IMR-90 (cell line): Measurements from ENCODE around the gene OR13F1. TPM values are rescaled to one million over a fixed set of nuclear protein-coding genes. Genes with fewer than 3 reads are reported as not detected.

Source experiments
- ATAC-seq: fragments of 200-7000 bp; cut with Tn5 transposase; 2 replicates; pipeline ENCODE4 v1.9.1; 2020; ENCODE audit warnings: low read depth, mild to moderate bottlenecking, moderate library complexity
- BruUV-seq: library from RNA; stranded (reverse); fragments of 400-500 nt; replicated peaks from 2 replicates; lab custom pipeline; 2021; lab: Mats Ljungman, UMichigan
- CTCF ChIA-PET: fragments of 300-600 bp; formaldehyde crosslinking; extraction: SDS; loops from one replicate; lab custom pipeline; 2021; ENCODE audit warnings: antibody characterized with exemption; lab: Yijun Ruan, JAX
- POLR2A ChIA-PET: fragments of 300-600 bp; sonication (Branson Sonifier 250); formaldehyde crosslinking; loops from one replicate; lab custom pipeline; 2022; ENCODE audit warnings: antibody characterized with exemption; ENCODE audit not compliant: unreplicated experiment; lab: Charles Lee
- DNase-seq: peaks from one replicate; pipeline ENCODE4 v3.0.0; 2013
- H2AFZ ChIP-seq: replicated peaks from 2 replicates; pipeline ENCODE3; 2013; ENCODE audit warnings: low read length, mild to moderate bottlenecking; ENCODE audit not compliant: poor library complexity
- H2AK5ac ChIP-seq: 2 replicates; pipeline ENCODE4 v1.6.1; 2013; ENCODE audit warnings: low read depth, low read length, inconsistent platforms
- H2AK9ac ChIP-seq: replicated peaks from 2 replicates; pipeline ENCODE3; 2013; ENCODE audit warnings: mild to moderate bottlenecking, low read depth, low read length, moderate library complexity; ENCODE audit not compliant: poor library complexity
- H2BK120ac ChIP-seq: 2 replicates; pipeline ENCODE4 v1.6.1; 2013; ENCODE audit warnings: low read depth, low read length, inconsistent platforms
- H2BK15ac ChIP-seq: 3 replicates; pipeline ENCODE4 v1.6.1; 2013; ENCODE audit warnings: low read depth, low read length, inconsistent platforms
- H2BK20ac ChIP-seq: 2 replicates; pipeline ENCODE4 v1.6.1; 2013; ENCODE audit warnings: low read depth, mild to moderate bottlenecking, inconsistent platforms, low read length, moderate library complexity
- H2BK5ac ChIP-seq: 2 replicates; pipeline ENCODE4 v1.6.1; 2013; ENCODE audit warnings: mild to moderate bottlenecking, low read depth, low read length, inconsistent platforms; ENCODE audit not compliant: poor library complexity, severe bottlenecking
- H3K14ac ChIP-seq: replicated peaks from 2 replicates; pipeline ENCODE4 v1.6.1; 2013; ENCODE audit warnings: low read depth, low read length, inconsistent platforms
- H3K18ac ChIP-seq: 2 replicates; pipeline ENCODE4 v1.6.1; 2013; ENCODE audit warnings: low read depth, low read length, control low read depth
- H3K23ac ChIP-seq: 2 replicates; pipeline ENCODE4 v1.6.1; 2013; ENCODE audit warnings: low read depth, low read length, inconsistent platforms
- H3K27ac ChIP-seq: 2 replicates; pipeline ENCODE4 v1.5.1; 2013; ENCODE audit warnings: mild to moderate bottlenecking, control low read depth, low read length; ENCODE audit not compliant: insufficient read depth
- H3K27me3 ChIP-seq: 2 replicates; pipeline ENCODE4 v1.6.1; 2013; ENCODE audit warnings: low read length; ENCODE audit not compliant: control insufficient read depth, insufficient read depth
- H3K36me3 ChIP-seq: 2 replicates; pipeline ENCODE4 v1.6.1; 2013; ENCODE audit warnings: low read length, mixed read lengths; ENCODE audit not compliant: control insufficient read depth, insufficient read depth
- H3K4ac ChIP-seq: 2 replicates; pipeline ENCODE4 v1.6.1; 2013; ENCODE audit warnings: low read depth, low read length, inconsistent platforms
- H3K4me1 ChIP-seq: 2 replicates; pipeline ENCODE4 v1.6.1; 2013; ENCODE audit warnings: low read length, mixed read lengths; ENCODE audit not compliant: control insufficient read depth, insufficient read depth
- H3K4me2 ChIP-seq: 2 replicates; pipeline ENCODE4 v1.6.1; 2013; ENCODE audit warnings: low read depth, mild to moderate bottlenecking, control low read depth, low read length, moderate library complexity
- H3K4me3 ChIP-seq: 2 replicates; pipeline ENCODE4 v1.5.1; 2013; ENCODE audit warnings: low read depth, mild to moderate bottlenecking, control low read depth, low read length, moderate library complexity; ENCODE audit not compliant: insufficient read depth
- H3K56ac ChIP-seq: 2 replicates; pipeline ENCODE4 v1.6.1; 2013; ENCODE audit warnings: low read length, inconsistent platforms; ENCODE audit not compliant: insufficient read depth; ENCODE audit errors: extremely low read depth
- H3K79me1 ChIP-seq, 2 experiments: 2 replicates each; pipeline ENCODE4 v1.6.1; 2013; ENCODE audit warnings: low read length in 2 of 2, inconsistent platforms in 1 of 2, low read depth in 1 of 2
- H3K9ac ChIP-seq: 2 replicates; pipeline ENCODE4 v1.6.1; 2013; ENCODE audit warnings: low read depth, low read length, control low read depth
- H3K9me1 ChIP-seq: 2 replicates; pipeline ENCODE4 v1.6.1; 2013; ENCODE audit warnings: low read length, inconsistent platforms; ENCODE audit not compliant: insufficient read depth
- H3K9me3 ChIP-seq: 2 replicates; pipeline ENCODE4 v1.6.1; 2013; ENCODE audit warnings: low read length; ENCODE audit not compliant: control insufficient read depth, insufficient read depth
- H4K20me1 ChIP-seq: 2 replicates; pipeline ENCODE4 v1.6.1; 2013; ENCODE audit warnings: low read length, inconsistent platforms; ENCODE audit not compliant: insufficient read depth
- H4K5ac ChIP-seq: 2 replicates; pipeline ENCODE4 v1.6.1; 2013; ENCODE audit warnings: mild to moderate bottlenecking, low read depth, low read length, control low read depth
- H4K8ac ChIP-seq, 2 experiments: 2 replicates each; pipeline ENCODE4 v1.6.1; 2013; ENCODE audit warnings: low read depth in 2 of 2, low read length in 2 of 2, control low read depth in 1 of 2, inconsistent platforms in 1 of 2
- H4K91ac ChIP-seq: 2 replicates; pipeline ENCODE4 v1.6.1; 2013; ENCODE audit warnings: low read depth, low read length, inconsistent platforms; ENCODE audit not compliant: insufficient read depth
- BHLHE40 ChIP-seq: fragments of 150-350 bp; IDR thresholded peaks from 2 replicates; pipeline ENCODE4 v1.6.1; 2016; ENCODE audit warnings: mild to moderate bottlenecking, low read depth, low read length
- CEBPB ChIP-seq: IDR thresholded peaks from 2 replicates; pipeline ENCODE4 v1.6.1; 2012; ENCODE audit warnings: low read depth, low read length, improper control_type of control experiment
- CHD1 ChIP-seq: IDR thresholded peaks from 2 replicates; pipeline ENCODE4 v1.6.1; 2012; ENCODE audit warnings: low read depth, low read length, improper control_type of control experiment
- CTCF ChIP-seq: conservative IDR thresholded peaks from 2 replicates; pipeline ENCODE4 v1.5.1; 2012; ENCODE audit warnings: mild to moderate bottlenecking, low read depth, low read length, improper control_type of control experiment
- ELK1 ChIP-seq: fragments of 150-350 bp; IDR thresholded peaks from 2 replicates; pipeline ENCODE4 v1.6.1; 2016; ENCODE audit warnings: low read depth, mild to moderate bottlenecking, low read length, moderate library complexity, borderline replicate concordance
- FOS ChIP-seq: fragments of 150-350 bp; IDR thresholded peaks from 2 replicates; pipeline ENCODE4 v1.6.1; 2016; ENCODE audit warnings: low read depth, low read length
- MAFK ChIP-seq: IDR thresholded peaks from 2 replicates; pipeline ENCODE4 v1.6.1; 2012; ENCODE audit warnings: low read depth, low read length, improper control_type of control experiment
- MAZ ChIP-seq: IDR thresholded peaks from 2 replicates; pipeline ENCODE4 v1.6.1; 2012; ENCODE audit warnings: low read depth, mild to moderate bottlenecking, low read length, improper control_type of control experiment, moderate library complexity, borderline replicate concordance
- MXI1 ChIP-seq: IDR thresholded peaks from 2 replicates; pipeline ENCODE4 v1.6.1; 2012; ENCODE audit warnings: low read depth, mild to moderate bottlenecking, low read length, moderate library complexity, borderline replicate concordance
- NFE2L2 ChIP-seq: fragments of 150-350 bp; IDR thresholded peaks from 2 replicates; pipeline ENCODE4 v1.6.1; 2016; ENCODE audit warnings: low read depth, mild to moderate bottlenecking, low read length
- POLR2A ChIP-seq: IDR thresholded peaks from 2 replicates; pipeline ENCODE4 v1.6.1; 2012; ENCODE audit warnings: mild to moderate bottlenecking, low read depth, low read length
- RAD21 ChIP-seq: IDR thresholded peaks from 2 replicates; pipeline ENCODE4 v1.6.1; 2012; ENCODE audit warnings: low read length, improper control_type of control experiment
- RCOR1 ChIP-seq: IDR thresholded peaks from 2 replicates; pipeline ENCODE4 v1.6.1; 2012; ENCODE audit warnings: mild to moderate bottlenecking, low read length, improper control_type of control experiment; ENCODE audit not compliant: insufficient replicate concordance
- RFX5 ChIP-seq: IDR thresholded peaks from 2 replicates; pipeline ENCODE4 v1.8.0; 2012; ENCODE audit warnings: low read depth, mild to moderate bottlenecking, low read length, moderate library complexity
- dilution Hi-C: fragments of 300-500 bp; cut with HindIII; formaldehyde crosslinking; loops from one replicate; pipeline ENCODE4 v1.14.3; 2018; ENCODE audit warnings: low sequenced_read_pairs; ENCODE audit not compliant: unreplicated experiment
- in situ Hi-C: fragments of 300-500 bp; cut with MboI; formaldehyde crosslinking; loops from 3 replicates; pipeline ENCODE4 v1.14.3; 2019; ENCODE audit warnings: low sequenced_read_pairs, inconsistent platforms, mixed read lengths
- intact Hi-C: fragments of 100-400 bp; cut with micrococcal nuclease; formaldehyde crosslinking; loops from 2 replicates; pipeline ENCODE4 v1.10.0; 2022
- polyA plus RNA-seq, 3 experiments: library from polyadenylated mRNA; depleted of rRNA; stranded (reverse); fragments of >200 nt; gene quantifications; 2 replicates each; pipeline ENCODE4 v1.2.3, GENCODE V29; 2012; ENCODE audit warnings: low replicate concordance in 1 of 3
- total RNA-seq: library from RNA; depleted of rRNA; stranded (reverse); fragments of >200 nt; gene quantifications from 2 replicates; pipeline ENCODE4 v1.2.3, GENCODE V29; 2012
- TF ChIP-seq, protein P1 (sequence below): fragments of 150-350 bp; IDR thresholded peaks from 2 replicates; pipeline ENCODE4 v1.6.1; 2017; ENCODE audit warnings: mild to moderate bottlenecking, antibody characterized with exemption, low read length, low read depth

Gene OR13F1
- total and polyA plus RNA-seq, 2 of the 4 experiments (the other 2 are of a cell fraction): not detected

- Histone ChIP-seq H3K27me3 (no peaks in the 10 kb centered on the region), H4K91ac (no peak within 1 kb of the TSS), H2AFZ (no peak within 1 kb of the TSS), H2BK120ac (no peak within 1 kb of the TSS), H4K8ac (no peak within 1 kb of the TSS), H2AK5ac (no peak within 1 kb of the TSS), H3K9ac (no peak within 1 kb of the TSS), H3K4me3 (no peak within 1 kb of the TSS), H3K9me1 (no peaks in the 10 kb centered on the region), H3K36me3 (no peaks in the 10 kb centered on the region), H3K79me1 (no peaks in the 10 kb centered on the region), H3K18ac (no peak within 1 kb of the TSS), H3K27ac (no peak within 1 kb of the TSS), H4K5ac (no peak within 1 kb of the TSS), H2BK5ac (no peak within 1 kb of the TSS), H3K9me3 (peaks cover 4% of the 10 kb centered on the region; the same call in 1 of the 2 replicates), H3K4me2 (no peak within 1 kb of the TSS), H3K4ac (no peak within 1 kb of the TSS), H4K20me1 (no peaks in the 10 kb centered on the region), H3K14ac (no peak within 1 kb of the TSS), H2AK9ac (no peak within 1 kb of the TSS), H3K4me1 (no peaks in the 10 kb centered on the region), H3K56ac (no peak within 1 kb of the TSS), H2BK20ac (no peak within 1 kb of the TSS), H3K23ac (no peak within 1 kb of the TSS), H2BK15ac (no peak within 1 kb of the TSS)
- POLR2A ChIA-PET: no interaction called here
- CTCF ChIA-PET: no interaction called here
- BruUV-seq: no TSS peak
- in situ Hi-C loops: no loop called here
- TF ChIP-seq RFX5 (no peak), FOS (no peak), ELK1 (no peak), MAFK (no peak), NFE2L2 (no peak), RCOR1 (no peak), MXI1 (no peak), POLR2A (no peak), MAZ (no peak), CTCF (no peak), CHD1 (no peak), RAD21 (no peak), BHLHE40 (no peak), CEBPB (no peak)
- TF ChIP-seq, protein P1, sequence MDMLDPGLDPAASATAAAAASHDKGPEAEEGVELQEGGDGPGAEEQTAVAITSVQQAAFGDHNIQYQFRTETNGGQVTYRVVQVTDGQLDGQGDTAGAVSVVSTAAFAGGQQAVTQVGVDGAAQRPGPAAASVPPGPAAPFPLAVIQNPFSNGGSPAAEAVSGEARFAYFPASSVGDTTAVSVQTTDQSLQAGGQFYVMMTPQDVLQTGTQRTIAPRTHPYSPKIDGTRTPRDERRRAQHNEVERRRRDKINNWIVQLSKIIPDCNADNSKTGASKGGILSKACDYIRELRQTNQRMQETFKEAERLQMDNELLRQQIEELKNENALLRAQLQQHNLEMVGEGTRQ: no peak
- dilution Hi-C loops: no loop called here
- DNase-seq (no peak), ATAC-seq (no peak)
- intact Hi-C loops: no loop called here
Measured at GRCh38 chr9:104527109-104527508, 23.0 kb downstream of the OR13F1 start, which contains the start of gene OR13C4. Gene OR13C4, minus strand, starts transcription at chr9:104527209. Its CDS starts 0 bp downstream, at chr9:104527209.
